GM13976 (cell line): ENCODE data around the gene FYCO1.

ENCODE experiments used
- DNase-seq: peaks from one replicate; pipeline ENCODE4 v3.0.0; 2012; ENCODE audit warnings: low spot score
- CTCF ChIP-seq: IDR thresholded peaks from 2 replicates; pipeline ENCODE4 v1.5.1; 2012; ENCODE audit warnings: borderline replicate concordance, mild to moderate bottlenecking; ENCODE audit not compliant: insufficient read depth; ENCODE audit errors: extremely low read depth, missing control alignments, control extremely low read depth
- in situ Hi-C: fragments of 300-500 bp; cut with MboI; formaldehyde crosslinking; loops from one replicate; pipeline ENCODE4 v1.12.0; 2022; ENCODE audit warnings: low sequenced_read_pairs, mixed read lengths, inconsistent platforms; ENCODE audit not compliant: unreplicated experiment

Gene FYCO1

DNA sequence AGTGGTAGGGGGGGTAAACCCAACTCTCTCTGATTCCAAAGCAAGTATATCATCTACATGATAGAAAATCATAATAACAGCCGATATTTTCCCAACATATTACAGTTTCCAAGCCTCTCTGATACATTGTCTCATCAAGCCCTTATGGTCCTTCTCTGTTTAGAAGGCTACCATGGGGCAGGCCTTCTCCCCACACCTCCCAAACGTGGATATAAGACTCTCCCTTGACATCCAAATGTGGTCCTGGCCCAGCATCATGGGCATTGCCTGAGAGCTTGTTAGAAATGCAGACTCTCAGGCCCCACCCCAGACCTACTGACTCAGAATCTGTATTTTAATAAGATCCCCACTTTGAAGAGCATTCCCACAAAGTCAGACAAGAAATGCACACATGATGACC is 127.0 kb downstream of the FYCO1 start:
- in situ Hi-C loops: no loop called here
- no peak for DNase-seq
- TF ChIP-seq CTCF: no peak

GRCh38 chr3:45868213-45868612 is 127.4 kb downstream of the FYCO1 start:
- in situ Hi-C loops: no loop called here
- DNase-seq: no peak
- TF ChIP-seq CTCF: no peak
